ENCODE data around the gene MAD2L1.

DNA sequence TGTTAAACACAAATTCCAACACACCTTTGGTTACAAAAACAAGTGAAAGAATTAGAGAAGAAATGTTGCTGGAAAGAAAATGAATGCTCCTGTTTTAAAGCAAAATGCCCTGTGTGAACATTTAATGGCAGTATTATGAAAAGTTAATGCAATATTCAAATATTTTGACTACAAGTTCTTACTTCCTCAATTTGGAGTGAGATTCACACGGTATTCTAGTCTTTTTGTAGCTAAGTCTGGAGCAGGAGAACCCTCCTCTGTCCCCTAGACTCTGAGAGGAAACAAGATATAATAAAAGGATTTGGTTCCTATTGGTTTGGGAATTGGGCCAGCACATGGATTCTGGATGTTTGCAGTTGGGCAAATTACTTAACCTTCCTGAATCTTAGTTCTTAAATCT is 12.7 kb downstream of the MAD2L1 start:
- TF ChIP-seq POLR2A (IDR thresholded peaks at IDR 0.05) = no peak
- TF ChIP-seq, protein P1, sequence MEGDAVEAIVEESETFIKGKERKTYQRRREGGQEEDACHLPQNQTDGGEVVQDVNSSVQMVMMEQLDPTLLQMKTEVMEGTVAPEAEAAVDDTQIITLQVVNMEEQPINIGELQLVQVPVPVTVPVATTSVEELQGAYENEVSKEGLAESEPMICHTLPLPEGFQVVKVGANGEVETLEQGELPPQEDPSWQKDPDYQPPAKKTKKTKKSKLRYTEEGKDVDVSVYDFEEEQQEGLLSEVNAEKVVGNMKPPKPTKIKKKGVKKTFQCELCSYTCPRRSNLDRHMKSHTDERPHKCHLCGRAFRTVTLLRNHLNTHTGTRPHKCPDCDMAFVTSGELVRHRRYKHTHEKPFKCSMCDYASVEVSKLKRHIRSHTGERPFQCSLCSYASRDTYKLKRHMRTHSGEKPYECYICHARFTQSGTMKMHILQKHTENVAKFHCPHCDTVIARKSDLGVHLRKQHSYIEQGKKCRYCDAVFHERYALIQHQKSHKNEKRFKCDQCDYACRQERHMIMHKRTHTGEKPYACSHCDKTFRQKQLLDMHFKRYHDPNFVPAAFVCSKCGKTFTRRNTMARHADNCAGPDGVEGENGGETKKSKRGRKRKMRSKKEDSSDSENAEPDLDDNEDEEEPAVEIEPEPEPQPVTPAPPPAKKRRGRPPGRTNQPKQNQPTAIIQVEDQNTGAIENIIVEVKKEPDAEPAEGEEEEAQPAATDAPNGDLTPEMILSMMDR (IDR thresholded peaks at IDR 0.05) = no peak

Data from vagina (tissue), 2 donors.